OCI-LY3 (cell line): ENCODE data around the gene UBXN6.
A peak's percentile ranks its signal among the peaks of the same experiment; 100 is the strongest.

Source experiments
- H2AFZ ChIP-seq: fragments of 200-600, 300-600 bp; shearing (Covaris generic); 2 replicates; pipeline ENCODE4 v1.6.0; 2014; ENCODE audit warnings: antibody characterized with exemption, low read depth, low read length
- H3K27ac ChIP-seq: fragments of 200-600, 300-600 bp; sonication (generic); 2 replicates; pipeline ENCODE4 v1.5.1; 2014; ENCODE audit warnings: mild to moderate bottlenecking, low read length, moderate library complexity, mixed read lengths
- H3K27me3 ChIP-seq: fragments of 200-600, 300-600 bp; sonication (generic); 2 replicates; pipeline ENCODE4 v1.6.1; 2014; ENCODE audit warnings: low read depth, low read length, mixed read lengths
- H3K36me3 ChIP-seq: fragments of 200-600, 300-600 bp; sonication (generic); replicated peaks from 2 replicates; pipeline ENCODE3; 2014; ENCODE audit warnings: low read depth, low read length, mixed read lengths
- H3K4me1 ChIP-seq: fragments of 300-600, 200-600 bp; sonication (generic); 2 replicates; pipeline ENCODE4 v1.6.1; 2014; ENCODE audit warnings: low read length, mixed read lengths
- H3K4me2 ChIP-seq: fragments of 200-600, 300-600 bp; sonication (generic); 2 replicates; pipeline ENCODE4 v1.6.1; 2014; ENCODE audit warnings: low read length, mixed read lengths
- H3K4me3 ChIP-seq: fragments of 300-600, 200-600 bp; sonication (generic); 2 replicates; pipeline ENCODE4 v1.5.1; 2014; ENCODE audit warnings: antibody characterized with exemption, mild to moderate bottlenecking, low read length, moderate library complexity
- H3K79me2 ChIP-seq: fragments of 300-600, 200-600 bp; shearing (Covaris generic); 2 replicates; pipeline ENCODE4 v1.6.1; 2014; ENCODE audit warnings: mild to moderate bottlenecking, low read length, mixed read lengths
- H3K9ac ChIP-seq: fragments of 300-600, 200-600 bp; shearing (Covaris generic); 2 replicates; pipeline ENCODE4 v1.6.0; 2014; ENCODE audit warnings: mild to moderate bottlenecking, low read length, moderate library complexity
- H3K9me3 ChIP-seq: fragments of 200-600, 300-600 bp; shearing (Covaris generic); 2 replicates; pipeline ENCODE4 v1.6.1; 2014; ENCODE audit warnings: low read length, mixed read lengths; ENCODE audit not compliant: insufficient read depth
- H4K20me1 ChIP-seq: fragments of 200-600, 300-600 bp; sonication (generic); 2 replicates; pipeline ENCODE4 v1.6.1; 2016; ENCODE audit warnings: low read length, mixed read lengths; ENCODE audit not compliant: insufficient read depth
- CTCF ChIP-seq: fragments of 200-600, 300-600 bp; sonication (generic); IDR thresholded peaks from 2 replicates; pipeline ENCODE4 v1.5.1; 2014; ENCODE audit warnings: antibody characterized with exemption, low read length, low read depth
- EZH2phosphoT487 ChIP-seq: fragments of 200-600 bp; shearing (Covaris generic); IDR thresholded peaks from 2 replicates; pipeline ENCODE4 v1.6.1; 2018; ENCODE audit warnings: antibody characterized with exemption, mixed run types, low read depth

The UBXN6 gene

DNA sequence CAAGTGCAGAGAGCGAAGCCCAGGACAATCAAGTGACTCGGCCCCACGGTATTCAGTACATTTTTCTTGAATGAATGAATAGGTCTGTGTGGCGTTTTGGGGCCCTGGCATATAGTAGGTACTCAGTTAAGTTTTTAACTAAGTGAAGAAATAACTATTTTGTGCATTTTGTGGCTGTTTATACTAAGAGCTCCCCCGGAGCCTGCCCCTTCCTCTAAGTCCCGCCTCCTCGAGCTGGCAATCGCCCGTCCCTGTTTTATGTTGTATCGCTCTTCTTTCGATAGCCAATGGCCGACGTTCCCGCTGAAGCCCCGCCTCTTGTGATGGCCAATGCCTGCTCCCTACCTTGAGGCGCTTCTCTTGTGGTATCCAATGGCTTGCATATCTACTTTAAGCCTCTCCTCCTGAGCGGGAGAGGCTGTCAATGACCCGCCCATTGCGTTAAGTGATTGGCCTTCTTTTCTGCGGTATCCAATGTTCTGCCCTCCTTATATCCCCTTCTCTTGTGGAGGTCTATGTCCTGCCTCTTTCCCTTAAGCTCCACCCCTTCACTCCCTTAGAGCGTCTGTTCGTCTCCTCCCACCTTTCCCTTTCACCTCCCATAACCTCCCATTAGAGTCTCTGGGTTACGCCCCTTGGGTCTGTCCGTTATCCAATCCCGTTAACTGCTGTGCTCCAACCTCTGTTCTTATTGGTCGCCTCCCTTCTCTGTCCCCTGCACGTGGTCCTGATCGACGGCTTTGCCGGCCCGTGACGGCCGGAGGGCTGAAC is 14.0 kb upstream of the UBXN6 start:
- no peak for TF ChIP-seq CTCF
- no peak for TF ChIP-seq EZH2phosphoT487
- Histone ChIP-seq H3K4me2 (peak overlapping the region; percentile 61), H3K36me3 (peaks cover 9% of the 10 kb centered on the region), H3K4me3 (peak overlapping the region; percentile 80), H3K27me3 (no peaks in the 10 kb centered on the region), H3K9me3 (no peaks in the 10 kb centered on the region), H2AFZ (peak overlapping the region; percentile 75), H3K27ac (peak overlapping the region; percentile 79), H3K79me2 (peaks cover 33% of the 10 kb centered on the region), H4K20me1 (no peaks in the 10 kb centered on the region), H3K9ac (peak overlapping the region; percentile 73), H3K4me1 (peaks cover 19% of the 10 kb centered on the region)

GRCh38 chr19:4467835-4468234 is 10.2 kb upstream of the UBXN6 start:
- Histone ChIP-seq H3K4me2 (no peak overlapping the region), H2AFZ (no peak overlapping the region), H3K4me1 (peaks cover 4% of the 10 kb centered on the region), H3K27ac (no peak overlapping the region), H3K79me2 (peaks cover 5% of the 10 kb centered on the region), H3K36me3 (no peaks in the 10 kb centered on the region), H3K27me3 (no peaks in the 10 kb centered on the region), H3K4me3 (no peak overlapping the region), H3K9ac (no peak overlapping the region), H4K20me1 (no peaks in the 10 kb centered on the region), H3K9me3 (no peaks in the 10 kb centered on the region)
- TF ChIP-seq CTCF (no peak), EZH2phosphoT487 (no peak)

- no peaks in the 10 kb centered on the region for H3K36me3 ChIP-seq
- no peaks in the 10 kb centered on the region for H3K9me3 ChIP-seq
- no peaks in the 10 kb centered on the region for H4K20me1 ChIP-seq
- H3K4me1 ChIP-seq, result no peaks in the 10 kb centered on the region
- H3K27me3 ChIP-seq, result no peaks in the 10 kb centered on the region
- H3K4me3 ChIP-seq, result no peak overlapping the region
- no peaks in the 10 kb centered on the region for H3K79me2 ChIP-seq
- no peak overlapping the region for H3K27ac ChIP-seq
- no peak overlapping the region for H3K9ac ChIP-seq
- no peak overlapping the region for H3K4me2 ChIP-seq
- no peak overlapping the region for H2AFZ ChIP-seq
- TF ChIP-seq EZH2phosphoT487, result no peak
- TF ChIP-seq CTCF, result no peak
Observed at GRCh38 chr19:4464815-4465581, 7.4 kb upstream of the UBXN6 start.
